Thyroid gland (tissue), 4 donors: ENCODE data around the gene HMX3.

ENCODE experiments used
- CTCF ChIP-seq, 6 experiments: fragments of 200-600 bp in 3 of 6; fragments of 450-650 bp in 3 of 6; sonication (generic) in 3 of 6; IDR thresholded peaks; one replicate each; pipeline ENCODE4 v1.5.1; 2016 to 2019; ENCODE audit warnings: antibody characterized with exemption in 6 of 6, mild to moderate bottlenecking in 2 of 6, inconsistent platforms in 1 of 6, moderate library complexity in 1 of 6
- POLR2A ChIP-seq, 2 donors: fragments of 450-650 bp; IDR thresholded peaks; one replicate each; pipeline ENCODE4 v1.6.1; 2017; ENCODE audit warnings: antibody characterized with exemption in 2 of 2, mild to moderate bottlenecking in 2 of 2, moderate library complexity in 1 of 2

- no peak for TF ChIP-seq CTCF (IDR thresholded peaks at IDR 0.05)
- TF ChIP-seq POLR2A (IDR thresholded peaks at IDR 0.05): no peak
These were observed 17.8 kb downstream of the HMX3 start for GRCh38 chr10:123153486-123154091.
